Endodermal cell (in vitro differentiated cells): ENCODE measurements around the gene PLSCR2. TPM values are rescaled to one million over a fixed set of nuclear protein-coding genes. Genes with fewer than 3 reads are reported as not detected.

Source experiments
- DNase-seq: peaks from one replicate; pipeline ENCODE4 v3.0.0-alpha.2; 2017
- H3K27ac ChIP-seq: 2 replicates; pipeline ENCODE4 v1.5.1; 2013; ENCODE audit warnings: mild to moderate bottlenecking, low read depth, low read length, moderate library complexity
- H3K27me3 ChIP-seq: 2 replicates; pipeline ENCODE4 v1.6.1; 2013; ENCODE audit warnings: mild to moderate bottlenecking, low read length, moderate library complexity; ENCODE audit not compliant: insufficient read depth, control insufficient read depth, poor library complexity, severe bottlenecking
- H3K36me3 ChIP-seq: 2 replicates; pipeline ENCODE4 v1.7.0; 2013; ENCODE audit warnings: mild to moderate bottlenecking, low read length, moderate library complexity; ENCODE audit not compliant: control insufficient read depth, insufficient read depth
- H3K4me1 ChIP-seq: one replicate; pipeline ENCODE4 v1.7.0; 2013; ENCODE audit warnings: low read length; ENCODE audit not compliant: control insufficient read depth, insufficient read depth
- H3K4me3 ChIP-seq: 2 replicates; pipeline ENCODE4 v1.5.1; 2013; ENCODE audit warnings: mild to moderate bottlenecking, low read length, moderate library complexity
- H3K9ac ChIP-seq: 2 replicates; pipeline ENCODE4 v1.6.1; 2013; ENCODE audit warnings: mild to moderate bottlenecking, low read length, moderate library complexity; ENCODE audit not compliant: poor library complexity, severe bottlenecking; ENCODE audit errors: extremely low read depth
- H3K9me3 ChIP-seq: 2 replicates; pipeline ENCODE4 v1.6.1; 2013; ENCODE audit warnings: mild to moderate bottlenecking, low read length, moderate library complexity; ENCODE audit not compliant: control insufficient read depth
- H3K27ac Mint-ChIP-seq: 2 replicates; pipeline ENCODE4 v1.8.0; 2020; ENCODE audit warnings: mixed read lengths
- H3K27me3 Mint-ChIP-seq: 2 replicates; pipeline ENCODE4 v1.8.0; 2021; ENCODE audit warnings: mild to moderate bottlenecking, mixed read lengths; ENCODE audit not compliant: insufficient read depth
- H3K36me3 Mint-ChIP-seq: 2 replicates; pipeline ENCODE4 v1.8.0; 2020; ENCODE audit warnings: low read depth, mixed read lengths
- H3K4me1 Mint-ChIP-seq: 2 replicates; pipeline ENCODE4 v1.8.0; 2020; ENCODE audit warnings: mixed read lengths
- H3K4me3 Mint-ChIP-seq: 2 replicates; pipeline ENCODE4 v1.8.0; 2020; ENCODE audit warnings: mild to moderate bottlenecking, moderate library complexity, mixed read lengths
- H3K9me3 Mint-ChIP-seq: 2 replicates; pipeline ENCODE4 v1.8.0; 2020; ENCODE audit warnings: mild to moderate bottlenecking, mixed read lengths
- CTCF ChIP-seq: fragments of 200-600 bp; sonication (generic); conservative IDR thresholded peaks from 2 replicates; pipeline ENCODE4 v1.5.0; 2021; ENCODE audit warnings: antibody characterized with exemption, mild to moderate bottlenecking
- WGBS, 2 experiments: methylation state at CpG; one replicate each; pipeline versions ENCODE4 v1.1.5 to v1.1.7; 2013; ENCODE audit warnings: missing lambda C conversion rate in 2 of 2, mixed read lengths in 1 of 2; ENCODE audit not compliant: insufficient coverage in 1 of 2, insufficient read length in 1 of 2; 5-methylcytosine and 5-hydroxymethylcytosine counted together
- total RNA-seq, 2 donors: library from RNA; stranded (reverse); fragmentation: NEBNext Ultra II Directional in 1 of 2; extraction: Animal tissue kit (Norgen Biotek cat#: 25700) in 1 of 2; gene quantifications; 2 replicates in 1 of 2; 3 replicates in 1 of 2; pipeline ENCODE4 v1.2.1, GENCODE V29; 2021

Gene PLSCR2
- total RNA-seq, 2 donors from 2014 or later, result 3.0 to 17.7 TPM

- H3K9me3 Mint-ChIP-seq, result peaks cover 35% of the 10 kb centered on the region
- H3K4me1 Mint-ChIP-seq, result peaks cover 52% of the 10 kb centered on the region
- H3K36me3 Mint-ChIP-seq, result peaks cover 29% of the 10 kb centered on the region
- H3K4me3 Mint-ChIP-seq, result peak overlapping the region; percentile 13
- H3K27me3 ChIP-seq, result no peaks in the 10 kb centered on the region
- H3K27ac ChIP-seq, result no peak overlapping the region
- peak overlapping the region; percentile 13 for H3K9ac ChIP-seq
- H3K27ac Mint-ChIP-seq, result peak overlapping the region; percentile 63
- WGBS, 2 experiments, result 88 to 91% methylated on average over 6 to 7 of the region's 7 CpGs
- TF ChIP-seq CTCF, result no peak
- peaks cover 29% of the 10 kb centered on the region for H3K36me3 ChIP-seq
- DNase-seq, result no peak
- peak overlapping the region; percentile 16 for H3K4me3 ChIP-seq
- no peaks in the 10 kb centered on the region for H3K4me1 ChIP-seq
- H3K9me3 ChIP-seq, result peaks cover 30% of the 10 kb centered on the region
- H3K27me3 Mint-ChIP-seq, result no peaks in the 10 kb centered on the region
These were observed 61.4 kb downstream of the PLSCR2 start for GRCh38 chr3:146407956-146408355.

GRCh38 chr3:146404436-146404835 is 64.9 kb downstream of the PLSCR2 start:
- Mint-ChIP-seq H3K27ac (peak overlapping the region; percentile 42), H3K4me3 (no peak overlapping the region), H3K4me1 (peaks cover 43% of the 10 kb centered on the region), H3K9me3 (peaks cover 6% of the 10 kb centered on the region), H3K27me3 (no peaks in the 10 kb centered on the region), H3K36me3 (peaks cover 14% of the 10 kb centered on the region)
- Histone ChIP-seq H3K4me3 (peak overlapping the region; percentile 21), H3K9me3 (no peaks in the 10 kb centered on the region), H3K27ac (no peak overlapping the region), H3K4me1 (no peaks in the 10 kb centered on the region), H3K36me3 (peaks cover 36% of the 10 kb centered on the region), H3K27me3 (no peaks in the 10 kb centered on the region), H3K9ac (peak overlapping the region; percentile 57)
- TF ChIP-seq CTCF, result no peak
- DNase-seq, result no peak

GRCh38 chr3:146403792-146404191 is 65.6 kb downstream of the PLSCR2 start:
- Mint-ChIP-seq H3K4me3 (no peak overlapping the region), H3K27ac (peak overlapping the region; percentile 28), H3K4me1 (peaks cover 37% of the 10 kb centered on the region), H3K27me3 (no peaks in the 10 kb centered on the region), H3K36me3 (peaks cover 9% of the 10 kb centered on the region), H3K9me3 (peaks cover 1% of the 10 kb centered on the region)
- no peak for TF ChIP-seq CTCF
- WGBS, 2 experiments, result 92 to 100% methylated on average over 2 to 3 of the region's 3 CpGs
- peak overlapping the region; percentile 21 for H3K4me3 ChIP-seq
- H3K27me3 ChIP-seq, result no peaks in the 10 kb centered on the region
- no peaks in the 10 kb centered on the region for H3K9me3 ChIP-seq
- H3K4me1 ChIP-seq, result no peaks in the 10 kb centered on the region
- H3K36me3 ChIP-seq, result peaks cover 42% of the 10 kb centered on the region
- no peak overlapping the region for H3K27ac ChIP-seq
- no peak for DNase-seq
- H3K9ac ChIP-seq, result no peak overlapping the region
